ENCODE results near the gene GLIS1.

The GLIS1 gene

GRCh38 chr1:53689736-53690326 is 49.1 kb downstream of the GLIS1 start:
- DNase-seq, result no peak

GRCh38 chr1:53689223-53689622 is 49.7 kb downstream of the GLIS1 start:
- DNase-seq, result no peak

GRCh38 chr1:53688381-53689102 is 50.4 kb downstream of the GLIS1 start:
- DNase-seq, result no peak

GRCh38 chr1:53687901-53688300 is 51.1 kb downstream of the GLIS1 start:
- no peak for DNase-seq

- no peak for DNase-seq
These were observed 51.5 kb downstream of the GLIS1 start for GRCh38 chr1:53687426-53687825.

GRCh38 chr1:53686965-53687267 is 52.0 kb downstream of the GLIS1 start:
- no peak for DNase-seq

GRCh38 chr1:53686091-53686964 is 52.6 kb downstream of the GLIS1 start:
- no peak for DNase-seq

GRCh38 chr1:53685272-53686051 is 53.5 kb downstream of the GLIS1 start:
- DNase-seq, result no peak

GRCh38 chr1:53684741-53685140 is 54.2 kb downstream of the GLIS1 start:
- no peak for DNase-seq

- no peak for DNase-seq
These were observed 54.8 kb downstream of the GLIS1 start for GRCh38 chr1:53683986-53684740.

GRCh38 chr1:53682881-53683280 is 56.1 kb downstream of the GLIS1 start:
- DNase-seq, result no peak

- DNase-seq, result peak; percentile 11
These were observed 56.8 kb downstream of the GLIS1 start for GRCh38 chr1:53681977-53682685.

- no peak for DNase-seq
These were observed 57.5 kb downstream of the GLIS1 start for GRCh38 chr1:53681351-53681976.

GRCh38 chr1:53680868-53681267 is 58.1 kb downstream of the GLIS1 start:
- DNase-seq, result no peak

- no peak for DNase-seq
These were observed 59.8 kb downstream of the GLIS1 start for GRCh38 chr1:53678938-53679825.

GRCh38 chr1:53678507-53678906 is 60.5 kb downstream of the GLIS1 start:
- no peak for DNase-seq

GRCh38 chr1:53678046-53678445 is 60.9 kb downstream of the GLIS1 start:
- no peak for DNase-seq

- no peak for DNase-seq
These were observed 61.5 kb downstream of the GLIS1 start for GRCh38 chr1:53677486-53677885.

GRCh38 chr1:53672785-53673184 is 66.2 kb downstream of the GLIS1 start:
- no peak for DNase-seq

GRCh38 chr1:53672243-53672642 is 66.7 kb downstream of the GLIS1 start:
- no peak for DNase-seq

Measured in activated CD4-positive, alpha-beta T cell treated with anti-CD3 and anti-CD28 coated beads for 1 hour (primary cell).